ENCODE data around the gene XAF1.
"Not testable (repeated sequence)": the region's sequence is repeated elsewhere in the genome, so short reads cannot be mapped to it uniquely, and the experiment has no call there.

XAF1 gene

GRCh38 chr17:6716736-6717135 is 39.1 kb upstream of the XAF1 start:
- no peak for DNase-seq
- H3K36me3 ChIP-seq (replicated peaks; ENCODE audit: insufficient read depth, low read length) = no peaks in the 10 kb centered on the region
- no peaks in the 10 kb centered on the region for H3K79me2 ChIP-seq (ENCODE audit: low read length)
- H3K9ac ChIP-seq (ENCODE audit: low read length) = no peak overlapping the region
- no peak for TF ChIP-seq EZH2 (optimal IDR thresholded peaks at IDR 0.05; ENCODE audit: low read depth, low read length)
- no peak for TF ChIP-seq EZH2phosphoT487 (IDR thresholded peaks at IDR 0.05; ENCODE audit: low read length)
- TF ChIP-seq CTCF (IDR thresholded peaks at IDR 0.05; ENCODE audit: low read length) = no peak
- no peaks in the 10 kb centered on the region for H4K20me1 ChIP-seq (ENCODE audit: insufficient read depth, low read length)
- no peak overlapping the region for H2AFZ ChIP-seq (ENCODE audit: low read length)
- H3K27me3 ChIP-seq (replicated peaks; ENCODE audit: insufficient read depth, low read length) = peaks cover 30% of the 10 kb centered on the region
- no peaks in the 10 kb centered on the region for H3K9me3 ChIP-seq (replicated peaks; ENCODE audit: insufficient read depth, low read length)
- H3F3A ChIP-seq (ENCODE audit: insufficient read depth, low read length) = no peaks in the 10 kb centered on the region
- no peaks in the 10 kb centered on the region for H3K9me2 ChIP-seq (replicated peaks; ENCODE audit: insufficient read depth, low read length)
- H3K4me1 ChIP-seq (ENCODE audit: low read length) = no peaks in the 10 kb centered on the region
- H3K4me2 ChIP-seq (ENCODE audit: low read depth, low read length) = no peak overlapping the region
- H3K27ac ChIP-seq (ENCODE audit: low read length) = no peak overlapping the region
- H3K4me3 ChIP-seq (ENCODE audit: low read length) = no peak overlapping the region

GRCh38 chr17:6721744-6722143 is 34.1 kb upstream of the XAF1 start:
- no peaks in the 10 kb centered on the region for H3K79me2 ChIP-seq (ENCODE audit: low read length)
- H3K4me3 ChIP-seq (ENCODE audit: low read length) = no peak overlapping the region
- H3K27me3 ChIP-seq (replicated peaks; ENCODE audit: insufficient read depth, low read length) = peaks cover 14% of the 10 kb centered on the region
- no peaks in the 10 kb centered on the region for H3K36me3 ChIP-seq (replicated peaks; ENCODE audit: insufficient read depth, low read length)
- no peaks in the 10 kb centered on the region for H3K4me1 ChIP-seq (ENCODE audit: low read length)
- DNase-seq = no peak
- H3K27ac ChIP-seq (ENCODE audit: low read length) = no peak overlapping the region
- no peak overlapping the region for H3K4me2 ChIP-seq (ENCODE audit: low read depth, low read length)
- H3K9me2 ChIP-seq (replicated peaks; ENCODE audit: insufficient read depth, low read length) = no peaks in the 10 kb centered on the region
- no peaks in the 10 kb centered on the region for H3K9me3 ChIP-seq (replicated peaks; ENCODE audit: insufficient read depth, low read length)
- no peak overlapping the region for H2AFZ ChIP-seq (ENCODE audit: low read length)
- H3K9ac ChIP-seq (ENCODE audit: low read length) = no peak overlapping the region
- no peaks in the 10 kb centered on the region for H4K20me1 ChIP-seq (ENCODE audit: insufficient read depth, low read length)
- TF ChIP-seq CTCF (IDR thresholded peaks at IDR 0.05; ENCODE audit: low read length) (no peak), EZH2 (optimal IDR thresholded peaks at IDR 0.05; ENCODE audit: low read depth, low read length) (no peak), EZH2phosphoT487 (IDR thresholded peaks at IDR 0.05; ENCODE audit: low read length) (no peak)
- no peaks in the 10 kb centered on the region for H3F3A ChIP-seq (ENCODE audit: insufficient read depth, low read length)

GRCh38 chr17:6724009-6724408 is 31.8 kb upstream of the XAF1 start:
- Histone ChIP-seq H3K4me3 (ENCODE audit: low read length) (no peak overlapping the region), H3K9me2 (replicated peaks; ENCODE audit: insufficient read depth, low read length) (no peaks in the 10 kb centered on the region), H3K36me3 (replicated peaks; ENCODE audit: insufficient read depth, low read length) (no peaks in the 10 kb centered on the region), H4K20me1 (ENCODE audit: insufficient read depth, low read length) (no peaks in the 10 kb centered on the region), H3K4me1 (ENCODE audit: low read length) (no peaks in the 10 kb centered on the region), H3K4me2 (ENCODE audit: low read depth, low read length) (no peak overlapping the region), H3K79me2 (ENCODE audit: low read length) (no peaks in the 10 kb centered on the region), H3K27ac (ENCODE audit: low read length) (no peak overlapping the region), H2AFZ (ENCODE audit: low read length) (no peak overlapping the region), H3F3A (ENCODE audit: insufficient read depth, low read length) (no peaks in the 10 kb centered on the region), H3K9ac (ENCODE audit: low read length) (no peak overlapping the region), H3K9me3 (replicated peaks; ENCODE audit: insufficient read depth, low read length) (no peaks in the 10 kb centered on the region), H3K27me3 (replicated peaks; ENCODE audit: insufficient read depth, low read length) (peaks cover 10% of the 10 kb centered on the region)
- no peak for DNase-seq
- no peak for TF ChIP-seq EZH2phosphoT487 (IDR thresholded peaks at IDR 0.05; ENCODE audit: low read length)
- no peak for TF ChIP-seq EZH2 (optimal IDR thresholded peaks at IDR 0.05; ENCODE audit: low read depth, low read length)

GRCh38 chr17:6729531-6729930 is 26.3 kb upstream of the XAF1 start:
- no peak overlapping the region for H2AFZ ChIP-seq (ENCODE audit: low read length)
- TF ChIP-seq EZH2phosphoT487 (IDR thresholded peaks at IDR 0.05; ENCODE audit: low read length) (no peak), EZH2 (optimal IDR thresholded peaks at IDR 0.05; ENCODE audit: low read depth, low read length) (no peak), CTCF (IDR thresholded peaks at IDR 0.05; ENCODE audit: low read length) (no peak)
- no peaks in the 10 kb centered on the region for H3K79me2 ChIP-seq (ENCODE audit: low read length)
- H3F3A ChIP-seq (ENCODE audit: insufficient read depth, low read length) = no peaks in the 10 kb centered on the region
- no peak overlapping the region for H3K9ac ChIP-seq (ENCODE audit: low read length)
- DNase-seq = no peak
- H3K9me2 ChIP-seq (replicated peaks; ENCODE audit: insufficient read depth, low read length) = no peaks in the 10 kb centered on the region
- 0 out of 2 replicates have a peak, but pooled peaks cover 3% of the 10 kb centered on the region for H3K27me3 ChIP-seq (replicated peaks; ENCODE audit: insufficient read depth, low read length)
- H3K4me3 ChIP-seq (ENCODE audit: low read length) = no peak overlapping the region
- no peaks in the 10 kb centered on the region for H3K9me3 ChIP-seq (replicated peaks; ENCODE audit: insufficient read depth, low read length)
- H3K36me3 ChIP-seq (replicated peaks; ENCODE audit: insufficient read depth, low read length) = no peaks in the 10 kb centered on the region
- H3K27ac ChIP-seq (ENCODE audit: low read length) = no peak overlapping the region
- no peaks in the 10 kb centered on the region for H3K4me1 ChIP-seq (ENCODE audit: low read length)
- no peaks in the 10 kb centered on the region for H4K20me1 ChIP-seq (ENCODE audit: insufficient read depth, low read length)
- H3K4me2 ChIP-seq (ENCODE audit: low read depth, low read length) = no peak overlapping the region

- H3K9me2 ChIP-seq (replicated peaks; ENCODE audit: insufficient read depth, low read length); H2AFZ ChIP-seq (ENCODE audit: low read length); DNase-seq; H3K9me3 ChIP-seq (replicated peaks; ENCODE audit: insufficient read depth, low read length); H3K27ac ChIP-seq (ENCODE audit: low read length); H4K20me1 ChIP-seq (ENCODE audit: insufficient read depth, low read length); H3K79me2 ChIP-seq (ENCODE audit: low read length); H3K27me3 ChIP-seq (replicated peaks; ENCODE audit: insufficient read depth, low read length); H3K9ac ChIP-seq (ENCODE audit: low read length); H3K36me3 ChIP-seq (replicated peaks; ENCODE audit: insufficient read depth, low read length); H3K4me3 ChIP-seq (ENCODE audit: low read length); H3K4me1 ChIP-seq (ENCODE audit: low read length); H3K4me2 ChIP-seq (ENCODE audit: low read depth, low read length); H3F3A ChIP-seq (ENCODE audit: insufficient read depth, low read length): not testable (repeated sequence)
Measured at GRCh38 chr17:6746665-6747064, 9.2 kb upstream of the XAF1 start.

Measured in MM.1S (cell line).